GM10248 (cell line): Measurements from ENCODE around the gene CD151.

Source experiments
- CTCF ChIA-PET: fragments of 300-600 bp; sonication (Branson Sonifier 250); formaldehyde crosslinking; extraction: SDS; loops from one replicate; lab custom pipeline; 2021; ENCODE audit warnings: antibody characterized with exemption; lab: Yijun Ruan, JAX
- POLR2A ChIA-PET: fragments of 350-650 bp; sonication (Branson Sonifier 250); formaldehyde crosslinking; extraction: SDS; loops from one replicate; lab custom pipeline; 2020; ENCODE audit warnings: antibody characterized with exemption; lab: Yijun Ruan, JAX
- DNase-seq: peaks from one replicate; pipeline ENCODE4 v3.0.0; 2012; ENCODE audit errors: extremely low spot score
- TF ChIP-seq, protein P1 (sequence below): IDR thresholded peaks from 2 replicates; pipeline ENCODE4 v1.5.1; 2012; ENCODE audit warnings: mild to moderate bottlenecking, low read depth; ENCODE audit errors: extremely low read depth, missing control alignments, control extremely low read depth

CD151 gene

DNA sequence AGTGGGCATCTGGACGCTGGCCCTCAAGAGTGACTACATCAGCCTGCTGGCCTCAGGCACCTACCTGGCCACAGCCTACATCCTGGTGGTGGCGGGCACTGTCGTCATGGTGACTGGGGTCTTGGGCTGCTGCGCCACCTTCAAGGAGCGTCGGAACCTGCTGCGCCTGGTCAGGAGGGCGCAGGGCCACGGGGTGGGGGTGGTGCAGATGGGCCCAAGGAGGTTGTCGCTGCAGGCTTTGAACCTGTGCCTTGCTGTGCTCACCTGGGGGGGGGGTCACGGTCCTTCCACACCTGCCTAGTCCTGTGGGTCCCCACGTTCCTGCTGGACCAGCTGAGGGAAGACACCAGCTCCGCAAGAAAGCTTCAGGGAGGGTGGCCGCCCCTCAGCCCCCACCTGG is 3.5 kb downstream of the CD151 start:
- POLR2A ChIA-PET, result interaction anchor here (1.3 kb wide), 1 partner anchor 17 kb away, joined by 3 read pairs; the partner anchor contains the start of gene PNPLA2
- CTCF ChIA-PET, result interaction anchor here (1.3 kb wide), 1 partner anchor 11 kb away, joined by 5 read pairs; no protein-coding TSS in a partner anchor
- TF ChIP-seq, protein P1, sequence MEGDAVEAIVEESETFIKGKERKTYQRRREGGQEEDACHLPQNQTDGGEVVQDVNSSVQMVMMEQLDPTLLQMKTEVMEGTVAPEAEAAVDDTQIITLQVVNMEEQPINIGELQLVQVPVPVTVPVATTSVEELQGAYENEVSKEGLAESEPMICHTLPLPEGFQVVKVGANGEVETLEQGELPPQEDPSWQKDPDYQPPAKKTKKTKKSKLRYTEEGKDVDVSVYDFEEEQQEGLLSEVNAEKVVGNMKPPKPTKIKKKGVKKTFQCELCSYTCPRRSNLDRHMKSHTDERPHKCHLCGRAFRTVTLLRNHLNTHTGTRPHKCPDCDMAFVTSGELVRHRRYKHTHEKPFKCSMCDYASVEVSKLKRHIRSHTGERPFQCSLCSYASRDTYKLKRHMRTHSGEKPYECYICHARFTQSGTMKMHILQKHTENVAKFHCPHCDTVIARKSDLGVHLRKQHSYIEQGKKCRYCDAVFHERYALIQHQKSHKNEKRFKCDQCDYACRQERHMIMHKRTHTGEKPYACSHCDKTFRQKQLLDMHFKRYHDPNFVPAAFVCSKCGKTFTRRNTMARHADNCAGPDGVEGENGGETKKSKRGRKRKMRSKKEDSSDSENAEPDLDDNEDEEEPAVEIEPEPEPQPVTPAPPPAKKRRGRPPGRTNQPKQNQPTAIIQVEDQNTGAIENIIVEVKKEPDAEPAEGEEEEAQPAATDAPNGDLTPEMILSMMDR, result no peak
- no peak for DNase-seq

DNA sequence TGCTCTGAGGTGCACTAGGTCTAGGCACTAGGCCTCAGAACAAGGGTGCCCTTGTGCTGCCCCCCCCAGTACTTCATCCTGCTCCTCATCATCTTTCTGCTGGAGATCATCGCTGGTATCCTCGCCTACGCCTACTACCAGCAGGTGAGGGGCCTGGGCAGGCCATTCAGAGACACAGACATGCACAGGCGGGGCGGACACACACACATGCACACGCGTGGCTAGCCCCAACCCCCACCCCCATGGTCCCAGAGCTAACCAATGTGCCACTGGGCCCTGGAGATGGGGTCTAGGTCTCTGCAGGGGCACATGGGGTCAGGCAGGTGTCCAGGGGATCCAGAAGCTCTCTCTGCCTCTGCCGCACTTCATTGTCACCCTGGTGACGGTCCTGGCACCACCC is 3.9 kb downstream of the CD151 start:
- ChIA-PET CTCF (interaction anchor here (0.9 to 1.3 kb wide), 2 partner anchors 11 to 20 kb away, joined by 3 to 5 read pairs; no protein-coding TSS in a partner anchor), POLR2A (interaction anchor here (1.3 kb wide), 1 partner anchor 18 kb away, joined by 3 read pairs; the partner anchor contains the start of gene PNPLA2)
- TF ChIP-seq, protein P1, result no peak
- DNase-seq, result no peak

DNA sequence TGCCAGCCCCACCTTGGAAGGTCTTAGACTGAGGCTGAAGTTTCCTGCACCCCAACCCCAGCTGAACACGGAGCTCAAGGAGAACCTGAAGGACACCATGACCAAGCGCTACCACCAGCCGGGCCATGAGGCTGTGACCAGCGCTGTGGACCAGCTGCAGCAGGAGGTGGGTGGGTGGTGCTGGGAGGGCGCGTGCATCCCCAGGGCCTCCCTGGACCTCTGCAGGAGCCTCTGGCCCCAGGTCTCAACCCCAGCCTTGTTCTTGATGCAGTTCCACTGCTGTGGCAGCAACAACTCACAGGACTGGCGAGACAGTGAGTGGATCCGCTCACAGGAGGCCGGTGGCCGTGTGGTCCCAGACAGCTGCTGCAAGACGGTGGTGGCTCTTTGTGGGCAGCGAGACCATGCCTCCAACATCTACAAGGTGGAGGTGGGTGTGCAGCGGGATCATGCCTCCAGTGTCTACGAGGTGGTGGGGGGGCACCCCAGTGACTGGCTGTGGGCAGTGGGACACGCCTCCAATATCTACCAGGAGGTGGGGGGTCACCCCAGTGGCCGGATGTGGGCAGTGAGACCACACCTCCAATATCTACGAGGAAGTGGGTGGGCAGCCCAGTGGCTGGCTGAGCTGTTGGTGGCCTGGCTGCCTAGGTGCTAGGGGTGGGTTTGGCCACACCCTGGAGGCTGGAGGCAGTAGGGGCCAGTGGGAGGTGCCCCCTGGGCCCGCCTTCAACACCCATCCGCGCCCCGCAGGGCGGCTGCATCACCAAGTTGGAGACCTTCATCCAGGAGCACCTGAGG is 4.6 kb downstream of the CD151 start:
- DNase-seq, result no peak
- ChIA-PET CTCF (interaction anchor here (0.9 to 1.3 kb wide), 2 partner anchors 10 to 20 kb away, joined by 3 to 5 read pairs; no protein-coding TSS in a partner anchor), POLR2A (interaction anchor here (1.3 kb wide), 1 partner anchor 18 kb away, joined by 3 read pairs; the partner anchor contains the start of gene PNPLA2)

GRCh38 chr11:837990-838307 is 5.2 kb downstream of the CD151 start:
- no peak for DNase-seq
- TF ChIP-seq, protein P1, result no peak
- ChIA-PET CTCF (interaction anchor here (0.7 kb wide), 1 partner anchor 9 kb away, joined by 3 read pairs; no protein-coding TSS in a partner anchor), POLR2A (no interaction called here)

More for the DNA sequence above, 4.6 kb downstream of the CD151 start:
- TF ChIP-seq, protein P1, result no peak

DNA sequence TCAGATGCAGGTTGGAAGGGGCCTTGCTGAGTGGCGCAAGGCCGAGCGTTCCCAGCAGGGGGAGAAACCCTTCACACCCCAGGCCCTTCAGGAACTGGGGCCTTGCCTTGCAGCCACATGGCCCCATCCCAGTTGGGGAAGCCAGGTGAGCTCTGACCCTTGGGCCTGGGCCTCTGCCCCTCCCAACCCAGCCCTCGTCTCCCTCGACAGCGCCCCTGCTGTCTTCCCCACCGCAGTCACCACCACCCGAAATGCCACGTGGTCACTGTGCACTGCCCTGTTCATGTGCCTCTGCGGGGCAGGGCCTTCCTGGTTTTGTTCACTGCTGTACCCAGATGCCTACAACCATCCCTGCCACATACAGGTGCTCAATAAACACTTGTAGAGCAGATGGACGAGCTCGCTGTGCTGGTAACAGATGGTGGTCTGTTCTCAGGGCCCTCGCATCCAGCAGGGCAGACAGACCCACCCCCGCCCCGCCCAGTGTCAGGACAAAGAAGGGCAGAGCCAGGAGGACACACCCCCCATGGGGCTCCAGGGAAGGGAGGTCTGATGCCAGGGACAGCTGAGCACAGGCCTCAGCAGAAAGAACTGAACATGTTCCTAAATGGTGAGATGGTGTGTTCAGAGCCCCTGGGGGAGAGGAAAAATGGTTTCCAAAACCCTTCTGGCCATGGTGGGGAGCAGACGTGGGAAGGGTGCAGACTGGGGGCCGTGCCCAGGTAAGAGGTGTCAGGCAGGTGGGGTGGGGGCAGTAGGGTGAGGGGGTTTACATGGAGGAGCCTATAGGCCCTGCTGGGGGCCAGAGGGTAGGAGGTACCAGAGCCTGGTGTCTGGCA is 5.9 kb downstream of the CD151 start:
- CTCF ChIA-PET, result interaction anchor here (0.7 kb wide), 1 partner anchor 8 kb away, joined by 3 read pairs; no protein-coding TSS in a partner anchor
- POLR2A ChIA-PET, result interaction anchor here (0.7 kb wide), 1 partner anchor 61 kb away, joined by 4 read pairs; no protein-coding TSS in a partner anchor
- no peak for DNase-seq
- TF ChIP-seq, protein P1, result peak; percentile 2

GRCh38 chr11:839280-839623 is 6.5 kb downstream of the CD151 start:
- TF ChIP-seq, protein P1, result no peak
- ChIA-PET POLR2A (interaction anchor here (0.7 kb wide), 1 partner anchor 61 kb away, joined by 4 read pairs; no protein-coding TSS in a partner anchor), CTCF (interaction anchor here (2.0 kb wide), 1 partner anchor 9 kb away, joined by 7 read pairs; no protein-coding TSS in a partner anchor)
- no peak for DNase-seq
